GM18873 (cell line): ENCODE results near the gene DPPA3.
"Not testable (repeated sequence)": the region's sequence is repeated elsewhere in the genome, so short reads cannot be mapped to it uniquely, and the experiment has no call there.

Experiments used
- ATAC-seq: cut with Tn5 transposase; IDR thresholded peaks from one replicate; pipeline ENCODE4 v1.9.1; 2021; ENCODE audit warnings: mild to moderate bottlenecking, moderate library complexity, moderate number of reproducible peaks; ENCODE audit not compliant: unreplicated experiment, low FRiP score

Gene DPPA3

DNA sequence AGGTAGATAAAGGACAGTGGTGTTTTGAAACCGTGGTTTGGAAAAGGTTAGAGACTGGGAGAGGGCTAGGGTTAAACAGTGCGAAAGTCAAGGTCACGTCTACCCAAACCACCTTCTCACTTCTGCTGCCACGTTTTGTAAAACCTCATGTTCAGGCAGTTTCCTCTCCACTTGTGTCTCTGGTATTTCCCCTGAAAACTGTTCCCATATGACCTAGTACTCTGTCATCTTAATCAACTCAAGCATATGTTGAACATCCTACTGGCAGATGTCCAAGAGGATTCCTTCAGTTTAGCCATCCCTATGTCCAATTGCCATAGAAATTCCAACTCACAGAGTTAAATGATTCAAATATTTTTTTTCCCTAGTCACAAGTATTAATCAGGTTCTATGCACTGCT lies 18.5 kb downstream of the DPPA3 start:
- ATAC-seq: no peak

DNA sequence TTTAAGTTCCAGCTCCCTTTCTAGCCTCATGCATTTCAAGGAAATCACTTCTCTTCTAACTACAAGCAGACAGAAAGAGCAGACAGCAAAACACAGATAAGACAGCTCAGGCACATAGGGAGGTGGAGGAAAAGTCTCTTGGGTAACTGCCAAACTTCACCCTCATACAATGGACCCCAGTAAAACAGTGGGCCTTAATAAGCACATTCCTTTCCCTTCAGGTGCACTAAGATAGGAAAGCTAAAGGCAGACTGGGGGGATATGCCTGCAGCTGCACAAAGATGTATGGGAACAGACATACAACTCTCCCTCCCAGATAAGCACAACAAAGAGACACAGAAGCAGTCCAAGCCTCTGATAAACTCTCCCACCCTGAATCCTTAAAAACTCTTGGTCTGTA lies 19.8 kb downstream of the DPPA3 start:
- ATAC-seq: not testable (repeated sequence)

DNA sequence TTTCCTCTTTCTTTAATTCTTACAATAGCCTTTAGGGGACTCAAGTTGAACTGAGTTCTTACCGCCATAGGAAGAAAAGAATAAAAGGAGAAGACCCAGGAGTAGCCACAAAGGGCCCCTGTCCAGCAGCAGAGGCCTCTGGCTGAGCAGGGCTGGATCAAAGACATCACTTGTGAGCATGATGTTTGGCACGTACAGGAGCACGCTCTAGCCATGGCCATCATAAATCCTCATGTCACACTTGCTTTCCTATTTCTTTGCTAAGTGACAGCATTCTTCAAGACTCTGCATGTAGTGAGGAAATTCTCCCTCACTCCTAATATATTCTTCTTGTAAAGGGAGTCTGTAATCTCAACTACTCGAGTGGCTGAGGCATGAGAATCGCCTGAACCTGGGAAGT lies 20.3 kb downstream of the DPPA3 start:
- no peak for ATAC-seq

DNA sequence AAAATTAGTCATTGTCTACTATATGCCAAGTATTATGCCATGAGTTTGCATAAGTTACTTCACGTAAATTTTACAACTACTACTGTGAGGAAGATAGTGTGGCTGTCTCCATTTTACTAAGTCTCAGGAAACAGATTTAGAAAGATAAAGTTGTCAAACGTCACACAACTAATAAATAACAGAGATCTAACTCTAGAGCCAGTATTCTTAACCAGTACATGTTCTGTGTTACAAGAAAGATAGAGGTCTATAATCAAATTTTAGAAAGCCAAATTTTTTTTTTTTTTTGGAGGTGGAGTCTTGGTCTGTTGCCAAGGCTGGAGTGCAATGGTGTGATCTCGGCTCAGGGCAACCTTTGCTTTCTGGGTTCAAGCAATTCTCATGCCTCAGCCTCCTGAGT lies 21.8 kb downstream of the DPPA3 start:
- ATAC-seq: no peak

DNA sequence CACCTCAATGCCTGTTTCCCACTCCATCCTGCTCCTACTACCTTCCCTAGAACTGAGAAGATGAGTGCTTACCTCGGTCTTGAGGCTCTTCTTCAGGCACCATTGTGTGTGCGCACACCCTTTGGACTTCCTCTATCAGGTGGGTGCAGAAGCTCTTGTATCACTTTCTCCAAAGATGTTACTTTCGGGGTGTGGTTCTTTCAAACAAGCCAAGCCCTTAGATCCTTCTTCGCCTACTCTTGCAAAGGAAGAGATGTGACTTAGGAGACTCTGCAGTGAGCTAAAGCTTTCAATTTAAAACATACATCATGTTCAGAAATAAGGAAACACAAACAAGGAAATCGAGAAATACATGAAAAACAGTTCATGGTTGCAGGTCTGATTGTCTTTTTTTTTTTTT lies 36.0 kb downstream of the DPPA3 start, which contains the start of gene CLEC4C:
Gene CLEC4C, minus strand, starts transcription at position 130 of the 400 bp plus-strand sequence. Its CDS starts 27 bp downstream, at position 103.
- no peak for ATAC-seq

DNA sequence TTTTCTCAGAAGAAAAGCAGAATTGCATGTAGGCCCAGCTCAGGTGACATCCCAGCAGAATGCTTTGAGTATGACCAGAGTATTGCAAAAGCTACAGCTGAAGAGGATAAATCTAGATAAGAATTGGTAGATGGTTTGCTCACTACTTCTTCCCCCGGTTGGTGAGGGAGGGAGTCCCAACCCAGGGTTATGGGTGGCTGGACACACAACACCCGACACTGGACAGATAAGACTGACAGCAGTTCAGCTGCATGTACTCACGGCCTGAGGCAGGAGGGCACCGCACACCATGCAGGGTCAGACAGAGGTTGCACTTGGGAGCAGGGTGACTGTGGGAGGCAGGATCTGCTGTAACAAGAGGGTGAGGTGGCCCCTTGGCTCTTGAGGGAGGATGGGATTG lies 37.6 kb downstream of the DPPA3 start:
- no peak for ATAC-seq

DNA sequence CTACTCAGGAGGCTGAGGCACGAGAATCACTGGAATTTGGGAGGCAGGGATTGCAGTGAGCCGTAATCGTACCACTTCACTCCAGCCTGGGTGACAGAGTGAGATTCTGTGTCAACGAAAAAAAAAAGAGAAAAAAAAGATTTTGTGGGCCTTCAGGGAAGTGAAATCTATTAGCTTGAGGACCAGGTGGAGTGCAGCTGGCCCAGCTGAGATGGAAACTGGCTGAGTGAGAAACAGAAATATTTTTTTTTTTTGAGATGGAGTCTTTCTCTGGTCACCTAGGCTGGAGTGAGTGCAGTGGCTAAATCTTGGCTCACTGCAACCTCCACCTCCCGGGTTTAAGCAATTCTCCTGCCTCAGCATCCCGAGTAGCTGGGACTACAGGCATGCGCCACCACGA lies 38.2 kb downstream of the DPPA3 start:
- ATAC-seq: no peak

DNA sequence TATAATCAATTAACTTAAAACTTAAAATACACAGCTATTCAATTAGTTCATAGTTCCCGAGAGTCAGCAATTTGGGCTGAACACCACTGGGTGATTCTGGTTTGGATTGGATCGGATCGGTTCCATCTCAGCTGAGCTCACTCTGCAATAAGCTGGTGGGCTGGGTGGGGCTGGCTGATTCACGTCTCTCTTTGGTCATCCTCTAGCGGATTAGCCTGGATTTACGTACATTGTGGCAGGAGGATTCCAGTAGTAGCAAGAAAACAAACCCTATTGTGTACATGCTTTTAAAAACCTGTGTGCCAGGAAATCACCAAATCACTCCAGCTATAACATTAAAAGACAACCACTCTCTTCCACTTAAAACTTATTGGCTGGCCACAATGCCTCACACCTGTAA lies 39.1 kb downstream of the DPPA3 start:
- no peak for ATAC-seq

DNA sequence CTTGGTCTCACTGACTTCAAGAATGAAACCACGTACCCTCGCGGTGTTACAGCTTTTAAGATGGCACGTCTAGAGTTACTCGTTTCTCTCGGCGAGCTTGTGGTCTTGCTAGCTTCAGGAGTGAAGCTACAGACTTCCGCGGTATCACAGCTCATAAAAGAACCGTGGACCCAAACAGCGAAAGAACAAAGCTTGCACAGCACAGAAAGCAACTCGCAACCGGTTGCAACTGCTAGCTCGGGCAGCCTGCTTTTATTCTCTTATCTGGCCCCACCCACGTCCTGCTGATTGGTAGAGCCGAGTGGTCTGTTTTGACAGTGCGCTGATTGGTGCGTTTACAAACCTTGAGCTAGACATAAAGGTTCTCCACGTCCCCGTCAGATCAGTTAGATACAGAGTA lies 40.2 kb downstream of the DPPA3 start:
- ATAC-seq: no peak

DNA sequence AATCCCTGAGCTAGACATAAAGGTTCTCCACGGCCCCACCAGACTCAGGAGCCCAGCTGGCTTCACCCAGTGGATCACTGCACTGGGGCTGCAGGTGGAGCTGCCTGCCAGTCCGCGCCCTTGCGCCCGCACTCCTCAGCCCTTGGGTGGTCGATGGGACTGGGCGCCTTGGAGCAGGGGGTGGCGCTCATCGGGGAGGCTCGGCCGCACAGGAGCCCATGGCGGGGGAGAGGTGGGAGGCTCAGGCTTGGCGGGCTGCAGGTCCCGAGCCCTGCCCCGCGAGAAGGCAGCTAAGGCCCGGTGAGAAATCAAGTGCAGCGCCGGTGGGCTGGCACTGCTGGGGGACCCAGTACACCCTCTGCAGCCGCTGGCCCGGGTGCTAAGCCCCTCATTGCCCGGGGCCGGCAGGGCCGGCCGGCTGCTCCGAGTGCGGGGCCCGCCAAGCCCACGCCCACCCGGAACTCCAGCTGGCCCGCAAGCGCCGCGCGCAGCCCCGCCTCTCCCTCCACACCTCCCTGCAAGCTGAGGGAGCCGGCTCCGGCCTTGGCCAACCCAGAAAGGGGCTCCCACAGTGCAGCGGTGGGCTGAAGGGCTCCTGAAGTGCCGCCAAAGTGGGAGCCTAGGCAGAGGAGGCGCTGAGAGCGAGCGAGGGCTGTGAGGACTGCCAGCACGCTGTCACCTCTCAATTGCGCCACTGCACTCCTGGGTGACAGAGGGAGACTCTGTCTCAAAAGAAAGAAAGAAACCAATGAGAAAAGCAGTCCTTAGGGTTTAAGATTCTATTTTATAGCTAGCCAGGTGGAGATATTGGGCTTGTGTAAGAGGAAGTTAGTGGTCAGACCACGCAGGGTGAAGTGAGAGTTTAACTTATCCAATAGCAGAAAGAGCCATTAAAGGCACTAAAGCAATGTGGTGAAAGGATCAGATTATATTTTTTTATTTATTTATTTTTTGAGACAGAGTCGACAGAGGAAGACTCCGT lies 41.0 kb downstream of the DPPA3 start:
- not testable (repeated sequence) for ATAC-seq

DNA sequence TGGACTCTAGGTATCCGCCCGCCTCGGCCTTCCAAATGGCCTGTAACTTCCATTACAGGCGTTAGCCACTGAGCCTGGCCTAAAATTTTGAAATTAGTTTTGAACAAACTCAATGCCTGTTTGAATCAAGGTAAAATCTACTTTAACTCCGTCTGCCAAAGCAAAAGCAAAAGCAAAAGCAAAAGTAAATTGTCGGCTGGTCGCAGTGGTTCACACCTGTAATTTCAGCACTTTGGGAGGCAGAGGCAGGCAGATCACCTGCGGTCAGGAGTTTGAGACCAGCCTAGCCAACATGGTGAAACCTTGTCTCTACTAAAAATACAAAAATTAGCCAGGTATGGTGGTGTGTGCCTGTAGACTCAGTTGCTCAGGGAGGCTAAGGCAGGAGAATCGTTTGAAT lies 44.4 kb downstream of the DPPA3 start:
- not testable (repeated sequence) for ATAC-seq

DNA sequence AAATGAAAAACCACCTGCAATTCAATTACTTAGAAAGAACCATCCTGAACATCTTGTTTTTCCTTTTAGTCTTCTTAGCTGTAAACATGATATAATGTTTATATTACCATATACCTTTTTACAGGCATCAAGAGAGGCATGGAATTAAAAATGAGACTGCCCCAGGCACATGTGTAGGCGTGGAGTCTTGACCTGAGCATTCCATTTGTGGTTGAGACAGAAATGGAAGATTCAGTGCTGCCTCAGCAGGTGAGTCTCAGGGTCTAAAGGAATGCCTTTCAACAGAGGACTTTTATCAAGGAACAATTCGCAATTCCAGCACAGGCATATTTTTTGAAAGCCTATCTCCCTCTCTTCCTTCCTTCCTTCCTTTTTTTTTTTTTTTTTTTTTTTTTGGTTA lies 45.8 kb downstream of the DPPA3 start:
- ATAC-seq: no peak

DNA sequence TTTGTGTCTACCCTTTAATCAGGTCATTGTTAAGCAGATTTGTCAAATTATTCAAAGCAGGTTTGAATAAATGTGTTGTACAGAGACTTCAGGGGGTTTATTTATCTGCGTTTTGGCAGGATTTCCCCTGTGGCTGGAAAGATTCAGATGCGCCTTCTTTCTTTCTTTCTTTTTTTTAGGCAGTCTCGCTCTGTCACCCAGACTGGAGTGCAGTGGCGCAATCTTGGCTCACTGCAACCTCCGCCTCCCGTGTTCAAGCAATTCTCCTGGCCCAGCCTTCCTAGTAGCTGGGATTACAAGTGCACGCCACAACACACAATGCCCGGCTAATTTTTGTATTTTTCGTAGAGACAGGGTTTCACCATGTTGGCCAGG lies 47.5 kb downstream of the DPPA3 start:
- ATAC-seq: no peak
